ENCODE data around the gene TREM1.
"Not testable (repeated sequence)": the region's sequence is repeated elsewhere in the genome, so short reads cannot be mapped to it uniquely, and the experiment has no call there.

The TREM1 gene

GRCh38 chr6:41321183-41321582 lies 34.7 kb upstream of the TREM1 start:
- no peaks in the 10 kb centered on the region for H3K9me3 ChIP-seq (ENCODE audit: insufficient read depth, low read depth, low read length)
- no peak overlapping the region for H3K4me3 ChIP-seq (ENCODE audit: low read length)
- H3K4me1 ChIP-seq (ENCODE audit: insufficient read depth, low read length), result peaks cover 11% of the 10 kb centered on the region
- H3K27me3 ChIP-seq (ENCODE audit: insufficient read depth, low read length), result peaks cover 21% of the 10 kb centered on the region
- no peaks in the 10 kb centered on the region for H3K36me3 ChIP-seq (ENCODE audit: insufficient read depth, low read depth, low read length)
- no peak overlapping the region for H3K27ac ChIP-seq (ENCODE audit: low read length)
- H3K9ac ChIP-seq (ENCODE audit: low read depth, low read length), result no peak overlapping the region

DNA sequence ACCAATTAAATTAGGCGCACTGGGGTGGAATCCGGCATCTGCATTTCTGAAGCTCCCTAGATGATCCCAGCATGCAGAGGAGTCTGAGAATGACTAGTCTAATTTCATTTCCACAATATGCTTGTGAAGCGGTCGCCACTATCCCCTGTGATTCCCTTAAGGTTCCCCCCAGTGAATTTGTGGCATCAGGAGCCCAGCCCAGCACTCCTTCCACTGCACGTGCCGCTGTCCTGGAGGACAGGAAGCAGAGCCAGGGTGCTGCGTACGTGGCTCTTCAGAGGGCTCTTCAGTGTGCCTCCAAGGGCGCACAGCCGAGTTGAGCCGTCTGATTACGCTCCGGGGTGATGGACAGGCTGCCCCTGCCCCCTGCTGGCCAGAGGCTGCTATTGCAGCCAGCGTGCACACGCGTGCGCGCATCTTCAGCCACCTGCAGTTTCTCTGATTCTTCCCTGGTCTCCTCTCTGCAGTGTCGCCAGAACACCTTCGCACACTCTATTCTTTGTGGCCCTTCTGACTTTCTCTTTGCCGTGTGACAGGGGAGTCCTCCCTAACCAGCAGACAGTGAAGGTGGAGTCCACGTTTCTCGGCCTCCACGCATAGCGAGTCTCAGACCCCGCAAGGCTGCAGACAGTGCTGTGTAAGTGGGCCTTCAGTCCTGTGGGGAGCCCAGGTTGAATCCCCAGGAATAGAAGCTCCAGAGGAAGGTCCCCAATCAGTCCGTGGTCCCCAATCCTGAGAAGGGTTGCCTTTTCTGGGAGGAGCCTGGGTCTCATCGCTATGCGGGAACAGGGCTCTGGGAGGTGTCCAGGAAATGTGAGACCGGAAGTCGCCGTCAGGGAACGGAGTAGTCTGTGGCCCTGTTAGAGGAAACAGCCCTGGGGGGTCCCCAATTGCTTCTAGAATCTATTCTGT lies 32.4 kb upstream of the TREM1 start:
- Histone ChIP-seq H3K9me3 (ENCODE audit: insufficient read depth, low read depth, low read length) (no peaks in the 10 kb centered on the region), H3K4me3 (ENCODE audit: low read length) (peak overlapping the region; percentile 60; the same call in 1 of the 2 replicates), H3K9ac (ENCODE audit: low read depth, low read length) (peak overlapping the region; percentile 50; the same call in 1 of the 2 replicates), H3K27me3 (ENCODE audit: insufficient read depth, low read length) (peaks cover 21% of the 10 kb centered on the region), H3K27ac (ENCODE audit: low read length) (no peak overlapping the region), H3K4me1 (ENCODE audit: insufficient read depth, low read length) (peaks cover 9% of the 10 kb centered on the region), H3K36me3 (ENCODE audit: insufficient read depth, low read depth, low read length) (no peaks in the 10 kb centered on the region)

DNA sequence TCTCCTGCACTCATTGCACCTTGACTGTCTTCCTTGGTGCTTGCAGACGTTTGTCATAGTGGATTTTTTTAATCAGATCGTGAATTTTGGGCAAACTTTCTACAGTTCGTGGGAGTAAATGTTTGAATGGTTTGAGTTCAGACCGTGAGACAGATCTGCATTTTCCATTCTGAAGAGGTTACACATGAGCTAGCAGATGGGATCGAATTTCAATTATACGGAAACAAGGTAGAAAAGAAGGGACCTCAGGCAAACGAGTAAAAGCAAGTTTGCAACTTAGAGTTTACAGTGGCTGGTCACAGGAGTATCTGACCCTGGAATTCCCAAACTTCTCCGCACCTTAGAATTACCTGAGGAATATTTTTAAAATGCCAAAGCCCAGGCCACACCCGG lies 31.8 kb upstream of the TREM1 start:
- H3K4me3 ChIP-seq (ENCODE audit: low read length), result peak overlapping the region; percentile 60
- H3K9ac ChIP-seq (ENCODE audit: low read depth, low read length), result peak overlapping the region; percentile 50; the same call in 1 of the 2 replicates
- H3K9me3 ChIP-seq (ENCODE audit: insufficient read depth, low read depth, low read length), result no peaks in the 10 kb centered on the region
- H3K36me3 ChIP-seq (ENCODE audit: insufficient read depth, low read depth, low read length), result no peaks in the 10 kb centered on the region
- peaks cover 9% of the 10 kb centered on the region for H3K4me1 ChIP-seq (ENCODE audit: insufficient read depth, low read length)
- no peak overlapping the region for H3K27ac ChIP-seq (ENCODE audit: low read length)
- H3K27me3 ChIP-seq (ENCODE audit: insufficient read depth, low read length), result peaks cover 21% of the 10 kb centered on the region

- peaks cover 9% of the 10 kb centered on the region for H3K4me1 ChIP-seq (ENCODE audit: insufficient read depth, low read length)
- H3K27me3 ChIP-seq (ENCODE audit: insufficient read depth, low read length), result peaks cover 21% of the 10 kb centered on the region
- no peak overlapping the region for H3K9ac ChIP-seq (ENCODE audit: low read depth, low read length)
- no peaks in the 10 kb centered on the region for H3K9me3 ChIP-seq (ENCODE audit: insufficient read depth, low read depth, low read length)
- H3K27ac ChIP-seq (ENCODE audit: low read length), result no peak overlapping the region
- no peak overlapping the region for H3K4me3 ChIP-seq (ENCODE audit: low read length)
- no peaks in the 10 kb centered on the region for H3K36me3 ChIP-seq (ENCODE audit: insufficient read depth, low read depth, low read length)
Observed at GRCh38 chr6:41315943-41316620, 29.6 kb upstream of the TREM1 start.

DNA sequence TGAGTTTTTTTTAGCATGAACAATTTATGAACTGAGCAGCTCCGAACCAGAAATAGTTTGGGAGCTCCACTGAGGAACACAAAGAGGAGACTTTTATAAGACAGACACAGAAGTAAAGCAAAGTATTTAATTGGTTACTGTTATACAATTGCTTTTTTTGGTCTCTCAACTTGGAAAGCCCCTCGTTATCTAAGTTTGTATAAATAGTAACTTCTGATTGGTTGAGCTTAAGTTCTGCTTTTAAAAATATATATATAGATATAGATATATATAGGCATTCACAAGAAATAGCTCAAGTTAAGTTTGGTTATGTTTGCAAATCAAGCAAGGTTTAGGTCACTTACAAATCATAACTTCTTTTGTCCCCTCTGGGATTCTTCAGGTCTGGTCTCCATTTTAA lies 28.7 kb upstream of the TREM1 start:
- H3K36me3 ChIP-seq (ENCODE audit: insufficient read depth, low read depth, low read length), result no peaks in the 10 kb centered on the region
- no peak overlapping the region for H3K9ac ChIP-seq (ENCODE audit: low read depth, low read length)
- H3K4me1 ChIP-seq (ENCODE audit: insufficient read depth, low read length), result peaks cover 9% of the 10 kb centered on the region
- H3K4me3 ChIP-seq (ENCODE audit: low read length), result no peak overlapping the region
- H3K27me3 ChIP-seq (ENCODE audit: insufficient read depth, low read length), result peaks cover 21% of the 10 kb centered on the region
- no peak overlapping the region for H3K27ac ChIP-seq (ENCODE audit: low read length)
- H3K9me3 ChIP-seq (ENCODE audit: insufficient read depth, low read depth, low read length), result no peaks in the 10 kb centered on the region

GRCh38 chr6:41306187-41306854 lies 19.8 kb upstream of the TREM1 start:
- H3K36me3 ChIP-seq (ENCODE audit: insufficient read depth, low read depth, low read length), result no peaks in the 10 kb centered on the region
- H3K27ac ChIP-seq (ENCODE audit: low read length), result no peak overlapping the region
- H3K4me3 ChIP-seq (ENCODE audit: low read length), result no peak overlapping the region
- no peaks in the 10 kb centered on the region for H3K9me3 ChIP-seq (ENCODE audit: insufficient read depth, low read depth, low read length)
- H3K4me1 ChIP-seq (ENCODE audit: insufficient read depth, low read length), result no peaks in the 10 kb centered on the region
- H3K27me3 ChIP-seq (ENCODE audit: insufficient read depth, low read length), result no peaks in the 10 kb centered on the region
- H3K9ac ChIP-seq (ENCODE audit: low read depth, low read length), result no peak overlapping the region

DNA sequence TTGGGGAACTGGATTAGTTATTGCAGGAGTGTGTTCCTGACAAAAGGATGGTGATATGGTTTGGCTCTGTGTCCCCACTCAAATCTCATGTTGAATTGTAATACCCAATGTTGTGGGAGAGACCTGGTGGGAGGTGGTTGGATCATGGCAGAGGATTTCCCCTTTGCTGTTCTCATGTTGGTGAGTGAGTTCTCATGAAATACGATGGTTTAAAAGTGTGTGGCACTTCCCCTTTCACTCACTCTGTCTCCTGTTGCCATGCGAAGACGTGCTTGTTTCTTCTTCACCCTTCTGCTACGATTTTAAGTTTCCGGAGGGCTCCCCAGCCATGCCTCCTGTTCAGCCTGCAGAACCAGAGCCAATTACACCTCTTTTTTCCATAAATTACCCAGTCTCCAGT lies 16.2 kb upstream of the TREM1 start:
- H3K27ac ChIP-seq (ENCODE audit: low read length), result no peak overlapping the region
- H3K9ac ChIP-seq (ENCODE audit: low read depth, low read length), result no peak overlapping the region
- H3K4me1 ChIP-seq (ENCODE audit: insufficient read depth, low read length), result no peaks in the 10 kb centered on the region
- H3K9me3 ChIP-seq (ENCODE audit: insufficient read depth, low read depth, low read length), result peaks cover 7% of the 10 kb centered on the region; the same call in 1 of the 2 replicates
- no peaks in the 10 kb centered on the region for H3K36me3 ChIP-seq (ENCODE audit: insufficient read depth, low read depth, low read length)
- H3K27me3 ChIP-seq (ENCODE audit: insufficient read depth, low read length), result no peaks in the 10 kb centered on the region
- no peak overlapping the region for H3K4me3 ChIP-seq (ENCODE audit: low read length)

DNA sequence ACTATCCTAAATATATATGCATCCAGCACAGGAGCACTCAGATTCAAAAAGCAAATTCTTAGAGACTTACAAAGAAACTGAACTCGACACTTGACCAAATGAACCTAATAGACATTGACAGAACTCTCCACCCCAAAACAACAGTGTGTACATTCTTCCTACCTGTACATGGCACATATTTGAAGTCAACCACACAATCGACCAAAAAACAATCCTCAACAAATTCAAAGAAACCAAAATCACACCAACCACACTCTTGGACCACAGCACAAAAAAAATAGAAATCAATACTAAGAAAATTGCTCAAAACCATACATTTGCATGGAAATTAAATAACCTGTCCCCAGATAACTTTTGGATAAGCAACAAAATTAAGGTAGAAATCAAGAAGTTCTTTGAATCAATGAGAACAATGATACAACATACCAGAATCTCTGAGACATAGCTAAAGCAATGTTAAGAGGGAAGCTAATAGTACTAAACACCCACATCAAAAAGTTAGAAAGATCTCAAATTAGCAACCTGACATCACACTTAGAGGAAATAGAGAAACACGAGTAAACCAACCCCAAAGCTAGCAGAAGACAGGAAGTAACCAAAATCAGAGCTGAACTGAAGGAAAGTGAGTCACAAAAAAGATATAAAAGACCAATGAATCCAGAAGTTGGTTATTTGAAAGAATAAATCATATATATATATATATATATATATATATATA lies 12.5 kb upstream of the TREM1 start:
- peaks cover 18% of the 10 kb centered on the region for H3K9me3 ChIP-seq (ENCODE audit: insufficient read depth, low read depth, low read length)
- H3K4me3 ChIP-seq (ENCODE audit: low read length), result no peak overlapping the region
- no peak overlapping the region for H3K27ac ChIP-seq (ENCODE audit: low read length)
- H3K9ac ChIP-seq (ENCODE audit: low read depth, low read length), result no peak overlapping the region
- no peaks in the 10 kb centered on the region for H3K27me3 ChIP-seq (ENCODE audit: insufficient read depth, low read length)
- peaks cover 6% of the 10 kb centered on the region; the same call in 1 of the 2 replicates for H3K4me1 ChIP-seq (ENCODE audit: insufficient read depth, low read length)
- H3K36me3 ChIP-seq (ENCODE audit: insufficient read depth, low read depth, low read length), result no peaks in the 10 kb centered on the region

- H3K9ac ChIP-seq (ENCODE audit: low read depth, low read length); H3K27me3 ChIP-seq (ENCODE audit: insufficient read depth, low read length); H3K36me3 ChIP-seq (ENCODE audit: insufficient read depth, low read depth, low read length); H3K4me3 ChIP-seq (ENCODE audit: low read length); H3K27ac ChIP-seq (ENCODE audit: low read length); H3K4me1 ChIP-seq (ENCODE audit: insufficient read depth, low read length): not testable (repeated sequence)
- H3K9me3 ChIP-seq (ENCODE audit: insufficient read depth, low read depth, low read length), result peaks cover 18% of the 10 kb centered on the region
Observed at GRCh38 chr6:41297248-41297647, 10.8 kb upstream of the TREM1 start.

DNA sequence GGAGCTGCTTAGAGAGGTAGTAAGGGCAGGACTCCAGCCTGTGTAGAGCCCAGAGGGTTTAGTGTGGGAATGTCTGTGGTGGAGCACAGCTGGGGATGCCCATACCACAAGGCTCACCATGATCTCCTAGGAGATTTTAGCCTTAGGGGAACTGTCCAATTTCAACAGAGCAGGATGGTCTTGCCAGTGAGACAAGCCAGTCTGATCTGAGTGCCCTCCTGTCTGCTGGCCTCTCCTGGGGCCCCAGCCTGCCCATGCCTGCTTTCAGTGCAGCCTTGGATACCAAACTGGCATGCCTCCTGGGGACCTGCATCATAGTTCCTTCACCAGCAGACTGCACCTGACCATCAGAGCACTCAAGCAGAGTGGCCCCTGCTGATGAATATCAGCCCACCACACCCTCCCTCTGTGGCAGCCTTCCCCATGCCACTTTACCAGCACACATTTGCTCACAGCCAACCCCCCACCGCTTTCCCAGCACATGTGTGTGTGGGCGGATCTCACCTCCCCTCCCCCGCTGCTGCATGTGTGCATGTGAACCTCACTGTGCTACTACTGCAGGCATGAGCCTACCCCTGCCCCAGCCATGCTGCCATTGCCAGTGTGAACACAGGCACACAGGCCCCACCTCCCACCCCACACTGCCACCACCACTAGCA lies 7.9 kb upstream of the TREM1 start:
- H3K9ac ChIP-seq (ENCODE audit: low read depth, low read length), result no peak overlapping the region
- peaks cover 19% of the 10 kb centered on the region for H3K27me3 ChIP-seq (ENCODE audit: insufficient read depth, low read length)
- peaks cover 11% of the 10 kb centered on the region; the same call in 1 of the 2 replicates for H3K4me1 ChIP-seq (ENCODE audit: insufficient read depth, low read length)
- H3K36me3 ChIP-seq (ENCODE audit: insufficient read depth, low read depth, low read length), result no peaks in the 10 kb centered on the region
- peaks cover 18% of the 10 kb centered on the region for H3K9me3 ChIP-seq (ENCODE audit: insufficient read depth, low read depth, low read length)
- H3K4me3 ChIP-seq (ENCODE audit: low read length), result no peak overlapping the region
- H3K27ac ChIP-seq (ENCODE audit: low read length), result no peak overlapping the region

GRCh38 chr6:41291717-41292116 lies 5.2 kb upstream of the TREM1 start:
- no peak overlapping the region for H3K9ac ChIP-seq (ENCODE audit: low read depth, low read length)
- H3K9me3 ChIP-seq (ENCODE audit: insufficient read depth, low read depth, low read length), result peaks cover 2% of the 10 kb centered on the region; the same call in 1 of the 2 replicates
- peaks cover 11% of the 10 kb centered on the region; the same call in 1 of the 2 replicates for H3K4me1 ChIP-seq (ENCODE audit: insufficient read depth, low read length)
- H3K4me3 ChIP-seq (ENCODE audit: low read length), result no peak overlapping the region
- no peak overlapping the region for H3K27ac ChIP-seq (ENCODE audit: low read length)
- H3K36me3 ChIP-seq (ENCODE audit: insufficient read depth, low read depth, low read length), result no peaks in the 10 kb centered on the region
- peaks cover 19% of the 10 kb centered on the region for H3K27me3 ChIP-seq (ENCODE audit: insufficient read depth, low read length)
